Adrenal gland (tissue), 12 donors: Measurements from ENCODE around the gene AFP. TPM values are rescaled to one million over a fixed set of nuclear protein-coding genes. Genes with fewer than 3 reads are reported as not detected.

Experiments
- DNase-seq, 7 donors: peaks; one replicate each; pipeline ENCODE4 v3.0.0-alpha.2; 2019 to 2020
- H3K27ac ChIP-seq, 5 donors: fragments of 200-600 bp; sonication (generic) in 4 of 5; 1 replicate in 3 of 5; 2 replicates in 2 of 5; pipeline versions ENCODE4 v1.5.1 to v1.8.0; 2016 to 2020; ENCODE audit warnings: mild to moderate bottlenecking in 1 of 5
- H3K27me3 ChIP-seq: fragments of 200-600 bp; 2 replicates; pipeline ENCODE4 v1.8.0; 2021
- H3K36me3 ChIP-seq, 2 donors: fragments of 200-600 bp; replicated peaks in 1 of 2; 1 replicate in 1 of 2; 2 replicates in 1 of 2; pipeline versions ENCODE4 v1.5.1 to v1.8.0; 2018 to 2022
- H3K4me1 ChIP-seq, 2 donors: fragments of 200-600 bp; replicated peaks in 1 of 2; 1 replicate in 1 of 2; 2 replicates in 1 of 2; pipeline versions ENCODE4 v1.5.1 to v1.8.0; 2018 to 2021
- H3K4me3 ChIP-seq, 4 donors: fragments of 200-600 bp; sonication (generic) in 3 of 4; one replicate each; pipeline ENCODE4 v1.5.1; 2016 to 2018
- H3K9me3 ChIP-seq, 3 donors: fragments of 200-600 bp; sonication (generic) in 1 of 3; replicated peaks in 1 of 3; 1 replicate in 2 of 3; 2 replicates in 1 of 3; pipeline versions ENCODE4 v1.5.1 to v1.8.0; 2016 to 2021
- POLR2A ChIP-seq, 2 donors: fragments of 450-650 bp; IDR thresholded peaks; one replicate each; pipeline ENCODE4 v1.6.1; 2017; ENCODE audit warnings: antibody characterized with exemption in 2 of 2, mild to moderate bottlenecking in 2 of 2, moderate library complexity in 1 of 2
- WGBS, 4 donors: extraction: QIAGEN DNeasy Blood & Tissue Kit in 2 of 4; methylation state at CpG; one replicate each; pipeline versions ENCODE4 v1.1.5 to v1.1.7; 2013 to 2017; 5-methylcytosine and 5-hydroxymethylcytosine counted together
- intact Hi-C, 2 donors: fragments of 100-400 bp; cut with DNase I; formaldehyde crosslinking; loops; one replicate each; pipeline versions ENCODE4 v1.14.1 to v1.15.0; 2022 to 2023
- polyA plus RNA-seq, 3 donors: library from polyadenylated mRNA; stranded (reverse); fragments of 200-250 nt in 2 of 3; fragments of 350-450 nt in 1 of 3; fragmentation: Illumina TruSeq in 1 of 3; extraction: RNeasy Lipid Tissue Mini Kit (QIAGEN cat#74804) in 1 of 3; gene quantifications; one replicate each; pipeline ENCODE4 v1.2.3, GENCODE V29; 2013 to 2014
- total RNA-seq, 9 donors: library from RNA; depleted of rRNA in 4 of 9; stranded (reverse); fragments of >200 nt in 4 of 9; fragments of 120-200 nt in 1 of 9; fragmentation: NEBNext Ultra II Directional in 1 of 9; extraction: Animal tissue kit (Norgen Biotek cat#: 25700) in 1 of 9; gene quantifications; one replicate each; pipeline versions ENCODE4 v1.1.0 to v1.2.4, GENCODE V29; 2013 to 2023
- TF ChIP-seq, protein P1 (sequence below), 6 experiments: fragments of 450-650 bp in 4 of 6; fragments of 200-600 bp in 2 of 6; sonication (generic) in 1 of 6; IDR thresholded peaks; 1 replicate in 5 of 6; 2 replicates in 1 of 6; pipeline versions ENCODE4 v1.5.1 to v1.8.0; 2016 to 2021; ENCODE audit warnings: antibody characterized with exemption in 6 of 6, mild to moderate bottlenecking in 2 of 6, moderate library complexity in 1 of 6
- donor health status: healthy with polysubstance abuse.
- donor health status: Bipolar disorder and iron deficiency.
- donor health status: DM: yes; HTN: yes; CAD: no.
- donor health status: DM: no; HTN: no; CAD: no.
- donor health status: DM: no; HTN: no; CAD: no.
- donor health status: DM: yes; HTN: yes; CAD: no.

Gene AFP
- total and polyA plus RNA-seq, 12 donors, result 0.16 to 2.3 (median 1.0) TPM; not detected in 5

GRCh38 chr4:73446336-73446938 lies 10.4 kb downstream of the AFP start:
- DNase-seq, result peak in 3 of 7 donors; percentile 12 to 31 (median 21)
- H3K4me3 ChIP-seq, result no peak overlapping the region
- no peak for TF ChIP-seq POLR2A (IDR thresholded peaks at IDR 0.05)
- TF ChIP-seq, protein P1, sequence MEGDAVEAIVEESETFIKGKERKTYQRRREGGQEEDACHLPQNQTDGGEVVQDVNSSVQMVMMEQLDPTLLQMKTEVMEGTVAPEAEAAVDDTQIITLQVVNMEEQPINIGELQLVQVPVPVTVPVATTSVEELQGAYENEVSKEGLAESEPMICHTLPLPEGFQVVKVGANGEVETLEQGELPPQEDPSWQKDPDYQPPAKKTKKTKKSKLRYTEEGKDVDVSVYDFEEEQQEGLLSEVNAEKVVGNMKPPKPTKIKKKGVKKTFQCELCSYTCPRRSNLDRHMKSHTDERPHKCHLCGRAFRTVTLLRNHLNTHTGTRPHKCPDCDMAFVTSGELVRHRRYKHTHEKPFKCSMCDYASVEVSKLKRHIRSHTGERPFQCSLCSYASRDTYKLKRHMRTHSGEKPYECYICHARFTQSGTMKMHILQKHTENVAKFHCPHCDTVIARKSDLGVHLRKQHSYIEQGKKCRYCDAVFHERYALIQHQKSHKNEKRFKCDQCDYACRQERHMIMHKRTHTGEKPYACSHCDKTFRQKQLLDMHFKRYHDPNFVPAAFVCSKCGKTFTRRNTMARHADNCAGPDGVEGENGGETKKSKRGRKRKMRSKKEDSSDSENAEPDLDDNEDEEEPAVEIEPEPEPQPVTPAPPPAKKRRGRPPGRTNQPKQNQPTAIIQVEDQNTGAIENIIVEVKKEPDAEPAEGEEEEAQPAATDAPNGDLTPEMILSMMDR (IDR thresholded peaks at IDR 0.05), result peak; percentile 50 to 66 (median 60)
- WGBS, 4 donors, result 8 to 33% (median 14%) methylated on average over 2 to 4 of the region's 4 CpGs
- peaks cover 5% of the 10 kb centered on the region for H3K27me3 ChIP-seq
- H3K4me1 ChIP-seq, result no peaks in the 10 kb centered on the region
- intact Hi-C loops, result no loop called here
- no peak overlapping the region for H3K27ac ChIP-seq
- no peaks in the 10 kb centered on the region for H3K9me3 ChIP-seq
- H3K36me3 ChIP-seq, result no peaks in the 10 kb centered on the region

- DNase-seq, result no peak
- peaks cover 5% of the 10 kb centered on the region for H3K27me3 ChIP-seq
- H3K27ac ChIP-seq, result no peak overlapping the region
- H3K4me3 ChIP-seq, result no peak overlapping the region
- H3K4me1 ChIP-seq, result no peaks in the 10 kb centered on the region
- 57 to 70% (median 61%) methylated on average over 4 of the region's 4 CpGs for WGBS, 4 donors
- intact Hi-C loops, result no loop called here
- no peaks in the 10 kb centered on the region for H3K9me3 ChIP-seq
- H3K36me3 ChIP-seq, result no peaks in the 10 kb centered on the region
- no peak for TF ChIP-seq POLR2A (IDR thresholded peaks at IDR 0.05)
- TF ChIP-seq, protein P1 (IDR thresholded peaks at IDR 0.05), result no peak
These were observed 11.7 kb downstream of the AFP start for GRCh38 chr4:73447671-73448070.

- no peak for DNase-seq
- intact Hi-C loops, result no loop called here
These were observed 12.6 kb downstream of the AFP start for GRCh38 chr4:73448448-73449203.

DNA sequence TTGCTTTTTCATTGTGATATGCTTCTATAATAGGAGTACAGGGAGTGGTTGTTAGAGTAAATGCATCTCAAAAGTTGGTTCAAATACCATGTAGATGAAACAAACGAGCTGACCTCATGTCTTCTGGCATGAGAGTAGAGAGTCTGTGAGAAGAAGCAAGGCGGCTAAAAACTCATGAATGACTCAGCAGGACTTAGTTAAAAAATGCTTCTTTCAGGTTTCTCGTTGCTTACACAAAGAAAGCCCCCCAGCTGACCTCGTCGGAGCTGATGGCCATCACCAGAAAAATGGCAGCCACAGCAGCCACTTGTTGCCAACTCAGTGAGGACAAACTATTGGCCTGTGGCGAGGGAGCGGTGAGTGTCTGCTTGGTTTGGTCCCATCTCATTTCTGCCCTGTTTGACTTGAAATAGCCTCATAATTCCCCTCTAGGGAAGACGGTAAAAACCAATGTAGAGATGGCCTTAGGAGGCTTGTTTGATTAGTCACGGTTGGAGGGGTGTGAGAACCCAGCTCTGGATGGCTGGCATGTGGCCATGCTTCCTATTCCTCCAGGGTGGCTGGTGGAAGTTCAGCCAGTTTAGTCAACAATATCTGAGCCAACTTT lies 14.5 kb downstream of the AFP start:
- Histone ChIP-seq H3K36me3 (no peaks in the 10 kb centered on the region), H3K9me3 (no peaks in the 10 kb centered on the region), H3K4me3 (no peak overlapping the region), H3K27me3 (peaks cover 5% of the 10 kb centered on the region), H3K4me1 (no peaks in the 10 kb centered on the region), H3K27ac (no peak overlapping the region)
- intact Hi-C loops, result no loop called here
- WGBS, 4 donors, result 63 to 71% (median 70%) methylated on average over 9 of the region's 9 CpGs
- TF ChIP-seq, protein P1 (IDR thresholded peaks at IDR 0.05), result no peak
- TF ChIP-seq POLR2A (IDR thresholded peaks at IDR 0.05), result no peak
- no peak for DNase-seq

More at GRCh38 chr4:73448448-73449203, 12.6 kb downstream of the AFP start:
- Histone ChIP-seq H3K27me3 (peaks cover 5% of the 10 kb centered on the region), H3K4me3 (no peak overlapping the region), H3K27ac (no peak overlapping the region), H3K9me3 (no peaks in the 10 kb centered on the region), H3K4me1 (no peaks in the 10 kb centered on the region), H3K36me3 (no peaks in the 10 kb centered on the region)
- 84 to 91% (median 86%) methylated on average over 4 of the region's 4 CpGs for WGBS, 4 donors
- TF ChIP-seq POLR2A (IDR thresholded peaks at IDR 0.05), result no peak
- TF ChIP-seq, protein P1 (IDR thresholded peaks at IDR 0.05), result no peak
